Measurements from ENCODE around the gene AK5.

GRCh38 chr1:77415579-77415978, 133.8 kb downstream of the AK5 start:
- TF ChIP-seq REST (IDR thresholded peaks at IDR 0.05; ENCODE audit: unreplicated experiment) = no peak
- TF ChIP-seq CTCF (conservative IDR thresholded peaks at IDR 0.05; ENCODE audit: low read depth in 2 of 2) = no peak
- TF ChIP-seq EZH2 (IDR thresholded peaks at IDR 0.05; ENCODE audit: low read depth, unreplicated experiment) = no peak
- TF ChIP-seq POLR2AphosphoS5 (IDR thresholded peaks at IDR 0.05; ENCODE audit: low read depth) = no peak
- no peak for TF ChIP-seq CREB1 (CRISPR knock-in tag; IDR thresholded peaks at IDR 0.05; ENCODE audit: low read depth)
- no peak for TF ChIP-seq JUNB (IDR thresholded peaks at IDR 0.05; ENCODE audit: unreplicated experiment)
- TF ChIP-seq ETS1 (IDR thresholded peaks at IDR 0.05) = no peak
- TF ChIP-seq NANOG (IDR thresholded peaks at IDR 0.05; ENCODE audit: borderline replicate concordance) = no peak
- TF ChIP-seq EZH2phosphoT487 (IDR thresholded peaks at IDR 0.05; ENCODE audit: unreplicated experiment) = no peak
- TF ChIP-seq ZNF331 (CRISPR knock-in tag; IDR thresholded peaks at IDR 0.05; ENCODE audit: low read depth) = no peak
- no peak for TF ChIP-seq ZNF114 (CRISPR knock-in tag; IDR thresholded peaks at IDR 0.05)
- TF ChIP-seq STAT1 (IDR thresholded peaks at IDR 0.05; ENCODE audit: unreplicated experiment) = no peak
- TF ChIP-seq ZNF462 (CRISPR knock-in tag; IDR thresholded peaks at IDR 0.05) = no peak

Measured in GM23338 (cell line).